DOHH2 (cell line): ENCODE data around the gene FAM53B.

Experiments used
- CTCF ChIP-seq: fragments of 200-600 bp; sonication (generic); IDR thresholded peaks from one replicate; pipeline ENCODE4 v1.5.1; 2014; ENCODE audit warnings: antibody characterized with exemption, mild to moderate bottlenecking, low read depth, low read length; ENCODE audit not compliant: poor library complexity, severe bottlenecking
- EZH2phosphoT487 ChIP-seq: fragments of 200-600 bp; sonication (generic); IDR thresholded peaks from 2 replicates; pipeline ENCODE4 v1.6.1; 2017; ENCODE audit warnings: borderline replicate concordance, mild to moderate bottlenecking, antibody characterized with exemption, low read length, moderate library complexity, mixed read lengths

- TF ChIP-seq CTCF = no peak
- TF ChIP-seq EZH2phosphoT487 = no peak
These were observed 99.9 kb downstream of the FAM53B start for GRCh38 chr10:124644236-124644635.
